Stimulated activated naive CD4-positive, alpha-beta T cell (primary cell): ENCODE results near the gene SLC6A6.

Experiments used
- DNase-seq, 6 experiments: peaks; one replicate each; lab custom pipeline; 2025; lab: John Stamatoyannopoulos, UW

The SLC6A6 gene

GRCh38 chr3:14402304-14402811 is at the start of gene SLC6A6:
Gene SLC6A6 (plus strand): TSS chr3:14402606. CDS start chr3:14443635, 41,029 bp downstream.
- DNase-seq, result peak; percentile 84 to 95 (median 92)

GRCh38 chr3:14353502-14353901 is 48.9 kb upstream of the SLC6A6 start:
- DNase-seq, result no peak

- DNase-seq, result no peak
These were observed 44.9 kb upstream of the SLC6A6 start for GRCh38 chr3:14357463-14357862.

- DNase-seq, result no peak
These were observed 43.8 kb upstream of the SLC6A6 start for GRCh38 chr3:14358426-14359211.

GRCh38 chr3:14359348-14359747 is 43.1 kb upstream of the SLC6A6 start:
- DNase-seq, result no peak

GRCh38 chr3:14360123-14360881 is 42.1 kb upstream of the SLC6A6 start:
- no peak for DNase-seq

GRCh38 chr3:14361068-14361677 is 41.2 kb upstream of the SLC6A6 start:
- no peak for DNase-seq

GRCh38 chr3:14362890-14363289 is 39.5 kb upstream of the SLC6A6 start:
- no peak for DNase-seq

- no peak for DNase-seq
These were observed 39.0 kb upstream of the SLC6A6 start for GRCh38 chr3:14363379-14363778.

- DNase-seq, result no peak
These were observed 38.4 kb upstream of the SLC6A6 start for GRCh38 chr3:14363991-14364390.

GRCh38 chr3:14364580-14365292 is 37.7 kb upstream of the SLC6A6 start:
- DNase-seq, result no peak

GRCh38 chr3:14366248-14366647 is 36.2 kb upstream of the SLC6A6 start:
- DNase-seq, result no peak

GRCh38 chr3:14366915-14367823 is 35.2 kb upstream of the SLC6A6 start:
- no peak for DNase-seq

- DNase-seq, result no peak
These were observed 34.3 kb upstream of the SLC6A6 start for GRCh38 chr3:14368146-14368545.

GRCh38 chr3:14368885-14369284 is 33.5 kb upstream of the SLC6A6 start:
- no peak for DNase-seq

GRCh38 chr3:14369675-14370669 is 32.4 kb upstream of the SLC6A6 start:
- no peak for DNase-seq

- no peak for DNase-seq
These were observed 31.5 kb upstream of the SLC6A6 start for GRCh38 chr3:14370720-14371572.

- DNase-seq, result no peak
These were observed 30.6 kb upstream of the SLC6A6 start for GRCh38 chr3:14371573-14372474.
